ENCODE results near the gene SORCS2.

SORCS2 gene

DNA sequence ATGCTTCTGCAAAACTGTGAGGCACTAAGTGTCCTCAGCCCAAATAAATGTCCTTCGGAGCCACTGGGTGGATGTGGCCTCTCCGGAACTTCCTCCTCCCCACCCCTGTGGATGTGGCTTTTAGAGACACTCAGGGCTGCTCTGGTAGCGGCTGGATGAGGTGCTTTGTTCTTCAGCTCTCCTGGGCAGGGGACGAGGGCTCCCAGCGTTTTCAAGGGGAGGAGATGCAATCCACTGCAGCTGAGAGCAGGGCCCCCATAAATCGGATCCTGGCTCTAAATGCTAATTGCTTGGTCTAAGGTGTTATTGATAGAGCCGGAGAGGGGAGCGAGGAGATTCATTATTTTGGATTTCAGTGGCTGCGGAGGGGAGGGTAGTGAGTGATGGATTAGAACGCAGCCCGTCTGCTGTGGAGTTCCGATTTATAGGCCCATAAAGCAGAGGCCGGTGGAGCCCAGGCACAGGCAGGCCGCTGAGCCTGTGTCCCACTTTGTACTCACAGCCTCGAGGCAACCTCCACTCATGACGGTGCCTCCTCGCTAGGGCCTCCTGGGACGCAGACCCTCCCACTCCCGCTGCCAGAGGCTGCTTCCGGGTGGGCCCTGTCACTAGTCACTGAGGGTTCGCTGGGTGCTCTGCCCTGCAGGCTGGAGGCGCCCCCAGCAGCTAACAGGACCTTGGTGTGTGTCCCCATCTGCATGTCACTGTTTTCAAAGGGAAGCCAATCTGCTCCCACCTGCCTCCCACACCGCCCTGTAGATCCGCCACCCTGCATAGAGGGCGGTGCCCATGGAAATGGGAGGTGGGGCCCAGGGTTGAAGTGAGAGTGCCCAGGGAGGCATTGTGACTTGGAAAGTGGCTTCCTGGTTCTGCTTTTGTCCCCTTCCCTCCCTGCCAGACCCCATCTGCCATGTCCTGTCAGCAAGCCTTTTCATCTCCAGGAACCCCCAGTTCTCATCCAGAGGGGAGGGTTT lies 377.8 kb downstream of the SORCS2 start:
- no peak overlapping the region for H3K4me3 ChIP-seq (ENCODE audit: low read length)
- DNase-seq (ENCODE audit: low read depth) = no peak
- TF ChIP-seq, protein P1, sequence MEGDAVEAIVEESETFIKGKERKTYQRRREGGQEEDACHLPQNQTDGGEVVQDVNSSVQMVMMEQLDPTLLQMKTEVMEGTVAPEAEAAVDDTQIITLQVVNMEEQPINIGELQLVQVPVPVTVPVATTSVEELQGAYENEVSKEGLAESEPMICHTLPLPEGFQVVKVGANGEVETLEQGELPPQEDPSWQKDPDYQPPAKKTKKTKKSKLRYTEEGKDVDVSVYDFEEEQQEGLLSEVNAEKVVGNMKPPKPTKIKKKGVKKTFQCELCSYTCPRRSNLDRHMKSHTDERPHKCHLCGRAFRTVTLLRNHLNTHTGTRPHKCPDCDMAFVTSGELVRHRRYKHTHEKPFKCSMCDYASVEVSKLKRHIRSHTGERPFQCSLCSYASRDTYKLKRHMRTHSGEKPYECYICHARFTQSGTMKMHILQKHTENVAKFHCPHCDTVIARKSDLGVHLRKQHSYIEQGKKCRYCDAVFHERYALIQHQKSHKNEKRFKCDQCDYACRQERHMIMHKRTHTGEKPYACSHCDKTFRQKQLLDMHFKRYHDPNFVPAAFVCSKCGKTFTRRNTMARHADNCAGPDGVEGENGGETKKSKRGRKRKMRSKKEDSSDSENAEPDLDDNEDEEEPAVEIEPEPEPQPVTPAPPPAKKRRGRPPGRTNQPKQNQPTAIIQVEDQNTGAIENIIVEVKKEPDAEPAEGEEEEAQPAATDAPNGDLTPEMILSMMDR (conservative IDR thresholded peaks at IDR 0.05; ENCODE audit: low read length) = no peak

DNA sequence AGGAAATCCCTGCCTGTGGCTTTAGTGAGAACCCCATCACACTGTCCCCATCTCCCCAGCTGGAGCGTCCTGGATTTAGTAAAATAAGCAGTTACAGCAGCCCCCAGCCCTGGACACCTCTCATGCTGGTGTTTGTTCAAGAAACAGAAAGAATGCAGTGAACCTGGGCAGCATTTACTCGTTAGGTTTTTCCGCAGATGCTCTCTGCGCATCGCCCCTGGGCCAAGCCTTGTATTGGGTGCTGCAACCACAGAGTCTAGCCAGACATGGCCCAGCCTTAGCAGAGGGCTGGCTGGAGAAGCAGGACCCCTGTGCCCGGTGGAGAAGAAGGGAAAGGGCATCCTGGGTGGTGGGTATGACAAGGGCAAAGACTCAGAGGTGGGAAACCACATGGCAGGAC lies 378.7 kb downstream of the SORCS2 start:
- H3K4me3 ChIP-seq (ENCODE audit: low read length) = no peak overlapping the region
- TF ChIP-seq, protein P1 (conservative IDR thresholded peaks at IDR 0.05; ENCODE audit: low read length) = no peak
- DNase-seq (ENCODE audit: low read depth) = no peak

DNA sequence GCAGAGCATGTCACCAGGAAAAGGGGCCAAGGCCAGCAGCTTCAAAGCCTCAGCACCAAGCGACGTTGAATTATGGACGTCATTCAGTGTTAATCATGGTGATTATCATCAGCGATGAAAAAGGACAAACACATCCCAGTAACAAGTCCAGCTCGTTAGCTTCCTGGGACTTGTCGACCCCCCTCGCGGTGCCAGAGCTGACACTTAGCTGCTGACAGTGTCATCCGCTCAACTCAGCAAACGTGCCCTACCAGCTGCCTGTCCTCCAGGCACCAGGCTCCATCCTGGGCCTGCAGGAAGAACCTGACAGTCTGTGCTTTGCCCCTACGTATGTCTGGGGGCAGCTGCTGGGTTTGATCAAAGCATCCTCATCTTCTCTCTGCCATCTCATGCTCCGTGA lies 379.4 kb downstream of the SORCS2 start:
- no peak for DNase-seq (ENCODE audit: low read depth)
- H3K4me3 ChIP-seq (ENCODE audit: low read length) = no peak overlapping the region
- TF ChIP-seq, protein P1 (conservative IDR thresholded peaks at IDR 0.05; ENCODE audit: low read length) = no peak

DNA sequence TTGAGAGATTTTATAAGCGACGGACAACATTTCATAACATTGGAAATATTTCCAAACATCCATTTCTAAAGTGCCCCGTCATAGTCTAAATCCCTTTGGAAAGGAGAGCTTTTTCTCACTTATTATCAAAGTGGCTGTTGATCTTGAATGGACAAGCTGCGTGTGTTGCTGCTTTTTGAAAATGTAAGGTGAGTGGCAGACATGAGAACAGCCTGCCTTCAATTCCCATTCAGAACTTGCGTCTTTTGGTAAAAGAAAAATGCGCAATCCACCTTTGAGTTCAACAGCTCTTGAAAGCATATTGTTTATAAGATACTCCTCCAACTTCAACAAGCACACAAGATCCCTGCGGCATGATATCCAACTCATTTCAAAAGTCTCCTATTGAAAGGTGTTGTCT lies 380.6 kb downstream of the SORCS2 start:
- no peak for DNase-seq (ENCODE audit: low read depth)
- TF ChIP-seq, protein P1 (conservative IDR thresholded peaks at IDR 0.05; ENCODE audit: low read length) = no peak
- H3K4me3 ChIP-seq (ENCODE audit: low read length) = no peak overlapping the region

DNA sequence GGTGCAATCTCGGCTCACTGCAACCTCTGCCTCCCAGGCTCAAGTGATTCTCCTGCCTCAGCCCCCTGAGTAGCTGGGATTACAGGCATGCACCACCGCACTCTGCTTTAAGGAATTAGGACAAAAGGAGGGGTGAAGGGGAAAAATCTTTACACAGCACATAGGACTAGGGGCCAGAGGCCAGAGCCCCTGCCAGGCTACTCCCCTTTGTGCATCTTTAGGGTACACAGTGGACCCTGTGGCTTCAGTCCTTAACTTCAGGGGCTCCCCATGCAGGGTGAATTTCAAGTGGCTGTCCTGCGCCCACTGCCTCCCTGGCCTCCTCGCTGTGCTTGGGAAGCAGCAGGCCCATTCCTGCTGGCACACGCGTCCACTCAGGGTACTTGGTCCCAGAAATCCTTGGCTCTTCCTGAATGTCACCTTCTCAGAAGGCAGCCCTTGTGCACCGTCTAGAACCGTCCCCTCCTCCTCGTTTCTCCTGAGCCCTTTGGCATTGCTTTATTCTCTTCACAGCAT lies 381.3 kb downstream of the SORCS2 start:
- TF ChIP-seq, protein P1 (conservative IDR thresholded peaks at IDR 0.05; ENCODE audit: low read length) = no peak
- no peak for DNase-seq (ENCODE audit: low read depth)
- H3K4me3 ChIP-seq (ENCODE audit: low read length) = no peak overlapping the region

DNA sequence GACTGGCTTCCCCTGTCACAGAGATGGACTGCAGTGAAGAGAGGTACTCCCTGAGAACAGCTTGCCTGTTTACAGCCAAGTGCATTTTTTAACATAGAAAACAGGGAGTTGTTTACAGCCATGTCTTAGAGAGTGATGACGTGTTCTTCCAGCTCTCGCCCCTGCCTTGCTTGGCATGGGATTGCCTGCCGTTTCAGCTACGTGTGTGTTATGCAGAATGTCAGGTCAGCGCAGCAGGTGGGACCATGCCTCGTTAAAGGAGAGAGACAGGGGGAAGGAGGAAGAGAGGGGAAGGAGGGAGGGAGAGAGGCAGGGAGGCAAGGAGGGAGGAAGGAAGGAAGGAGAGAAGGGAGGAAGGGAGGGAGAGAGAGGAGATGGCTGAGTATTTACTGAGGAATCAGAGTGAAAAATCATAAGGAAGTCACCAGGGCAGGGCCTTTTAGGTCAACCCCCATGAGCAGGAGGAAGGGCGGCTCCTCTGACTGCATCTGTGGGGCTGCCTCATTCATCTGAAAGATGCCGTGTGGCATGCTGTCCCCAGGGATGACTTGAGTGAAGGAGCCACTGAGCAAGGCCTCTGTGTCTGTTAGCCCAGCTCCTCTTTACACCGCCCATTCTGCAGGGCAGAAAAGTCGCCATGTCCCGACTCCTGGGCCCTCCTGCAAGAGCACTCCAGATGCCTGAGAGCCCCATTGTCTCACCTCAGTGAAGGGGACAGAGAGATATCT lies 382.1 kb downstream of the SORCS2 start:
- no peak overlapping the region for H3K4me3 ChIP-seq (ENCODE audit: low read length)
- no peak for DNase-seq (ENCODE audit: low read depth)
- TF ChIP-seq, protein P1 (conservative IDR thresholded peaks at IDR 0.05; ENCODE audit: low read length) = no peak

Measured in AG10803 (cell line).